ENCODE results near the gene KIF5A.

Gene KIF5A

DNA sequence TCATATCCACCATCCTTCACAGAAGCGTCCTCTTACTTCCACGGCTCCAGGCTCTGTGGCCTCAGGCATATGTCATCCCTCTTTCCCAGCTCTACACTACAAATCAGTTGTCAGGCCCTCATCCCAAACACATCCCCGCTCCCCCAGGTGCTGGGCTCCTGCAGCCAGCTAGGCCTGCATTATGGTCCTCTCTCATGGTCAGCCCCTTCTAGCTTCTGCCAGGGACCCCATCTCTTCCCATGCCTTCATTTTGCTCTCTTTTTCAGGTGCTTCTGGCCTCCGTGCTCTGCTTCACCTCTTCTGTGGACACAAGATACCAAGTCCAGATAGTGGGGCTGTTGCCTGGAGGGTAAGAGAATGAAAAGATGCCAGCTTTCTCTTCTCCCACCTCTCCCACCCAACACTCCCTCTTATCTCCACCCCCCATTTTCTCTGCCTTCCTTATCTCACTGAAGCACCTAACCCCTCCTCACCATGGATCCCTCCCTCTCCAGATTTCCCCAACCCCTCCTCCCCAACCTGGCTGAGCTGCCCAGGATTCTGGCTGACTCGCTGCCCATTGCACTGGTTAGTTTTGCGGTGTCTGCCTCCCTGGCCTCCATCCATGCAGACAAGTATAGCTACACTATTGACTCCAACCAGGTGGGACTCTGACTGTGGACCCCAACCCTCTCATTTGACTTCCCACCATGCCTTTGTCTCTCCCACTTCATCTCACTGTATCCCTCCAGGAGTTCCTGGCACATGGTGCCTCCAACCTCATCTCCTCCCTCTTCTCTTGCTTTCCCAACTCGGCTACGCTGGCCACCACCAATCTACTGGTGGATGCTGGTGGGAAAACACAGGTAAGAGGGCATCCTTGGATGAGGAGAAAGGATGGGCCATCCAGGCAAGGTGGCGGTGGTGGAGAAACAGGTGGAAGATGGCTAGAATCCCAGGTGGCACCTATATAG is 72.7 kb downstream of the KIF5A start:
- DNase-seq, result no peak

DNA sequence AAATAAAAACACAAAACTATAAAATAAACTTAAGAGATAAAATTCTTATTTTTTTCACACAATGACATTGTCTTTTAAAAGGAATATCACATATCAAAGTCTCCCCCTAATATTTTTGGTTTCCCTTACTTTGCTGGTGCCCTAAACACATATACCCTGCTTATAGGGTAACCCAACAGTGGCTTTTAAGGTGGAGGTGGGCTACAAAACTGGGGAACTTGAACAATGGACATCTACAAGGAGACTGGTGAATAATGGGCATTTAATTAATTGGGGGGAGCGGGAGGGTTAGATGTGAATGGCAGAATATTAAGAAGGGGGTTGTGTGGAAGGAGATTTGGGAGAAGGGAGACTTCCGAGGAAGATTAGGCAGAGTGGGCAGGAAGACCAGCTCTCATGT is 73.5 kb downstream of the KIF5A start:
- no peak for DNase-seq

DNA sequence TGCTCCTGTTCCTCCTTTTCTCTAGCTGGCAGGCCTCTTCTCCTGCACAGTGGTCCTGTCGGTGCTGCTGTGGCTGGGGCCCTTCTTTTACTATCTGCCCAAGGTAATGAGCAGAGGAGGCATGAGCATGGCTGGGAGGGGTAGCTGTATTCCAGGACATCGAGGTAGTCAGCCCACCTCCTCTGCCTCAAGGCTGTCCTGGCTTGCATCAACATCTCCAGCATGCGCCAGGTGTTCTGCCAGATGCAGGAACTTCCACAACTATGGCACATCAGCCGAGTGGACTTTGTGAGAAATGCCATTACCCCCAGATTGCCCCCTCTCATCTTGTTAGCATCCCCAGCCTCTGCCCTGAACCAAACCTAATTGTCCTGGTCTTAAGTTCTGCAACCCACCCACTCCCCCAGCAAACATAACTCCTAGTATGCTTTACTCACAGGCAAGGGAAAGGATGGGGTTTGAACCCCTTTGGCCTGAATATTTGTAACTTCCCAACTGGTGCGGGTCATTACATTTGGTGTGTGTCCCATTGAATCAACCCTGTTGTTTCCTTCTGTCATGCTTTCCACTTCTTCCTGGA is 74.1 kb downstream of the KIF5A start:
- DNase-seq, result no peak

DNA sequence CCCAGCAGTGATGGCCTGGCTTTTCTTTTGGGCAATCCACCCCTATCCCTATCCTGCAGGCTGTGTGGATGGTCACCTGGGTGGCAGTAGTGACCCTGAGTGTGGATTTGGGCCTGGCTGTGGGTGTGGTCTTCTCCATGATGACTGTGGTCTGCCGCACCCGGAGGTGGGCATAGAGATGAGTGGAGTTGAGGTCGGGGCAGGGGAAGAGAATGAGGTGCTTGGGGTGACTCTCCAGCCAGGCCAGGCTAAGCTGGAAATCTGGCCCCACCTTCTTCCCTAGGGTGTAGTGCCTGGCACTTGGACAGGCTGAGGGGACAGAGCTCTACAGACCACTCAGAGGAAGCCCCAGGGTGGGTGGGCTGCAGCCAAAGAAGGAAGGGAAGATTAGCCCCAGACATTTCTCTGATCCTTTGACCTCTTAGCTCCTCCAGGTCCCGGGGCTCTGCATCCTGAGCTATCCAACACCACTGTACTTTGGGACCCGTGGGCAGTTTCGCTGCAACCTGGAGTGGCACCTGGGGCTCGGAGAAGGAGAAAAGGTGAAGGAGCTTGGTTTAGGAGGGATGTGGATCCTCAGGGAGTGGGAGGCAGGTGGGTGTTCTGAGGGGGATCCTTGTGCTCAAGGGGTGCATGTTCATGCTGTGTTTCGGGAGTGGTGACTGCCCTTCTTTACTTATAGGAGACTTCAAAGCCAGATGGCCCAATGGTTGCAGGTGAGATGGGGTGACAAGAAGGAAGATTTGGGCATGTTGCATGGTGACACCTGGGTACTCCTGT is 74.8 kb downstream of the KIF5A start:
- no peak for DNase-seq

DNA sequence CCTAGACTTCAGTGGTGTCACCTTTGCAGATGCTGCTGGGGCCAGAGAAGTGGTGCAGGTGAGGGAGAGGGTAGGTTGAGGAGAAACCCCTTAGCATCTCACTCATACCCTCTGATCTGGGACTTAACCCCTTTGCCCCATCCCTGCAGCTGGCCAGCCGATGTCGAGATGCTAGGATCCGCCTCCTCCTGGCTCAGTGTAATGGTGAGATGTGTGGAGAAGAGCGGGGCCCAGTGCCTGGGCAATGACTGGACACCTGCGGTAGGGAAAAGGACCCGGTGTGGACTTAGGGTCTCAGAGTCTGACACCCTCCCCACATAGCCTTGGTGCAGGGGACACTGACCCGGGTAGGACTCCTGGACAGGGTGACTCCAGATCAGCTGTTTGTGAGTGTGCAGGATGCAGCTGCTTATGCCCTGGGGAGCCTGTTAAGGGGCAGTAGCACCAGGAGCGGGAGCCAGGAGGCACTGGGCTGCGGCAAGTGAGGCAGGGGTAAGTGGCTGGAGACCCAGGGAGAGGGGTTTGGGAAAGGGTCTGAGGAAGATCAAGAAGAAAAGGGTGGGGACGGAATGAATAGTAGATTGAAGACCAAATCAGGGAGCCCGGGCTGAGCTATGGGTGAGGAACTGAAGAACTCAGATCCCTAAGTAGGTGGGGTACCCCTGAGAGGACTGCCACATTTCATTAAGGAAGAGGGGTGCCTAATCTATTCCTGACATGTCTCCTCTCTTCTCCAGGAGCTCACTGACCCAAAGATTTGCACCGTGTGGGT is 75.6 kb downstream of the KIF5A start:
- no peak for DNase-seq

DNA sequence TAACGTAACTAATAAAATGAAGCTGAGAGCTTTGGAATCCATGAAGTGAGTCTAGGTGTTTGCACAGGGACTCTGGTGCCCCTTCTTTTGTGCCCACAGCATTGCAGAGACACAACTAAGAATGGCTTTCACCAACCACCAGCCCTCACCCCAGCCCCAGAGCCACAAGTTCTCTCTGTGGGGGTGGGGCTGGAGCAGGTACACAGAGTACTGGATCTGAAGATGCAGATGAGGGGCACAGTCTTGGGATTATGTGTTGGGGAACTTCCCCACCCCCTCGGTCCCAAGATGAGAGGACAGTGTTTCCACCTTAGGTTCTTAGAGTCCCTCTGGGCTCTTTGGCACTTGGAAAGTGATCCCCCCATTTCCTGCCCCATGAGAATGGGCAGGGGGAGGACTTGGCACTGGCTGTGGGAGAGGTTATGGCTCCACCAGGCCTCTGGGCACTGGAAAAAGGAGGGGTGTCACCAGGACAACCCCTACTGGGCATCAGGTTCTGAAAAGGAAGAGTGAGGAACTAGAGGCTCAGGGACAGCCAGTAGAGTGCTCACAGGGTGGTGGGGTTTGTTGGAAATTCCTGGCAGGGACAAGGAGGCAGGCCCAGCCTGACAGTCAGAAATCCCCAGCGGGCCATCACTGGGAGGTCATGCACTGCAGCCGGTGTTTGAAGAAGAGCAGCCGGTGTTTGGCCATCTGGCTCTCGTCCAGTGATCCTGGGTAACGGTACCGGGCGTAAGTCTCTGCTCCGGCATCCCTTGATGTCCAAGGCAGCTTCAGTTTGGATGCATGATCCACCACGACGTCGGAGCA is 76.5 kb downstream of the KIF5A start:
- DNase-seq, result no peak

DNA sequence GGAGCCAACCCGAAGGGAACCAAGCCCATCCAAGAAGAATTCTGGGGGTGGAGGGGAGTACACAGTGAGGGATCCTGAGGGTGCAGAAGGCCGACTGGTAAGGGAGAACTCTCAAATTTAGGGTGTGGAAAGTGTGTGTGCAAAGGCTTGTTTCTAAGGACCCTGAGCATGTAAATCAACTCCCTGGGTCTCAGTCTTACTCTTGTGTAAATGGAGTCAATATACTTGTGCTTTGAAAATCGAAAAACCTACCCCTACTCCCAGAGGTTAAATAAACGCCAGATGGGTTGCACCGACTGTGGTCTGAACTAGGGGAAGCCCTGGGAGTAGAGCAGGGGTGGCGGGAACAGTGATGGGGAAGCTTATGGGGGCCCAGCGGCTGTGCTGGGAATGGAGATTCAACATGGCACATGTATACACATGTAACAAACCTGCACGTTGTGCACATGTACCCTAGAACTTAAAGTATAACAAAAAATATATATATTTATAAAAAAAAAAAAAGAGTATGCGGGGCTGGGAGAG is 77.1 kb downstream of the KIF5A start:
- DNase-seq, result no peak

DNA sequence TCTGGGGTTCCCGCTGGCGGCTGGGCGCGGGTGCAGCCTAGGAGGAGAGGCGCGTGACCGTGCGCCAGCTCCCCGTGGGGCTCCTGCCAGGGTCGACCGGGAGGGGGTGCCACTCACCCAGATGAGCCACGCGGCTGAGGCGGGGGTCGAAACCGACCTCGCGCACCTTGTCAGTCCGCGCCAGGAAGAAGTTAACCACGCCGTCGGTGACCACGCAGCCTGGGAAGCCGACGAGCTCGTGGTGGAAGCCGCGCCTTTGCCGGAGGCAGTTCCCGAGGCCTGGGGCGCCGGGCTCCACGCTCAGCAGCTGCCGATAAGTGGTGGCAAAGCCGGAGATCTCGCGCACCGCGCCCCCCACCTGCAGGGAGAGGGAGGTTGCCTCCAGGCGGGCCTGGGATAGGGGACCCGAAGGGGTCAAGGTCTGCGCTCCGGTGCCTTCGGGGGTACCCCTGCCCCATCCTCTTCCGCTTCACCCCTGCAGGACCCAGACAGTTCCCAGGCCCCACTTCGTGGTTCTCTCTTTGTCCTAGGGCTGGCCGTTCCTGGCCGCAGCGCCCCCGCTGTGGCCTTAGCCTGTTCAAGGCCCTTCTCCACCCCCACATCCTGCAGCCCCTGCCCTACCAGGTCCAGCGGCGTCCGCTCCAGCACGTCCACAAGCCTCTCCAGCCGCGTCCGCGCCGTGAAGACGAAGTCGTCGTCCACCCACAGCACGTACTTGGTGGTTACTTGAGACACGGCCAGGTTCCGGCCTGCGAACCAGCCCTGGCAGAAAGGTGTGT is 77.8 kb downstream of the KIF5A start:
- no peak for DNase-seq

DNA sequence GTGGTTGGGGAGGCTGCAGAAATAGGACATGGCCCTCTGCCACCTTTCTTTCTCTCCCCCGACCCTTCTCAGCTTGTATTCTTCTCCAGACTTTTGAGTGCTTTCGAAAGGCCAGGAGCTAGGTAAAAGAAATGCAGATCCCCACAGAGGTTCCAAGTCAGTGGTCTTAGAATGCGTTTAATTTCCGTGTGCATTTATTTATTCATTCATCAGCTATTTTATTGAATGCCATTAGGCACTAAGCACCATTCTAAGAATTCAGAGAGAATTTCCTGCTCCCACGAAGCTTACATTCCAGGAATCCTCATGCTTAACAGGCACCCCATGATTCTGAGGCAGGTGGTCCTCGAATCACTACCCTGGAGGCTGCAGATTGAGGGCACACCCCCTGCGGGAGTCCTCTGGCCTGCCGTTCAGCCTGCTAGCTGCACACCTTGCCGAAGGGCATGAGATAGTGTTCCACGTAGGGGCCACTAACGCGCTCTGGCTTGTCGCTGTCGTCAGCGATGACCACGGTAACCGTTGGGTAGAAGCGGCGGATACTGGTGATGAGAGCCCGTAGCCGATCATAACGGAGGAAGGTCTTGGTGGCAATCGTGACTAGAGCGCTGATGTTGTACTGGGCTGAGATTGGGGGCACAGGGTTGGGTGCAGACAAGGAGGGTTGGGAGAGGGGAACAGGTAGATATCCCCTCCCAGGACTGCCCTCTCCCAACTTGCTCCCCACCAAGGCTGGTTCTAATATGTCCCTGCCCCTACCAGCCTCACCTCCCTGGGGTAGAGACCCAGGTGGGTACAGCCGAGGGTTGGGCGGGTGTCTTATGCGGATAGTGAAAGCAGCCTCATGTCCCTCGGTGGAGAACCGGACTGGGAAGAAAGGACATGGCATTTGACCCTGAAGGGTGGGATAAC is 78.7 kb downstream of the KIF5A start:
- no peak for DNase-seq

DNA sequence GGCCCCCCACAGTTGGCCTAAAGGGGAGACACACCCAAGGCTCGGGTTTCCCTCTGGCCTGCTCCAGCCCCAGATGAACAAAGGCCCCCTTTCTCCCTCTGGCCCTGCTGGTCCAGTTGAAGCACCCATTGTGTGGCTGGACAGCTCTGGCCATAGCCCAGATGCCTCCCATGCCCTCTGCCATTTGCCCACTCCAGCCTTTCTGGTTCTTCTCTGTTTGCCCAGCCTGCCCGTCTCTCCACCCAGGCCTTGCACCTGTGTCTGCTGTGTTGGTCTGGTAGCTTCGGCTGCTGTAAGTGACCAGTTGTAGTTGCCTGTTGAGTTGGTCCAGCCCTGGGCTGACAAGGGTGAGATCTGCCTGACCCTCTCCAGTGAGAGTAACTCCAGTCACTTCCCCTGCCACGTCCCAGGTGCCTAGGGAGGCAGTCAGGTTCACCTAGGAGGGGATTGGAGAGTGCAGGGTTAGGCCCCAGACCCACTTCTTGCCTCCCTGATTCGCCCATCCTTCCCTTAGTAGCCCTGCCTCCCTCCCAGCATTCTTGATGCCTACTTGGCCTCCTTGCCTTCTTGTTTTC is 80.1 kb downstream of the KIF5A start:
- DNase-seq, result no peak

DNA sequence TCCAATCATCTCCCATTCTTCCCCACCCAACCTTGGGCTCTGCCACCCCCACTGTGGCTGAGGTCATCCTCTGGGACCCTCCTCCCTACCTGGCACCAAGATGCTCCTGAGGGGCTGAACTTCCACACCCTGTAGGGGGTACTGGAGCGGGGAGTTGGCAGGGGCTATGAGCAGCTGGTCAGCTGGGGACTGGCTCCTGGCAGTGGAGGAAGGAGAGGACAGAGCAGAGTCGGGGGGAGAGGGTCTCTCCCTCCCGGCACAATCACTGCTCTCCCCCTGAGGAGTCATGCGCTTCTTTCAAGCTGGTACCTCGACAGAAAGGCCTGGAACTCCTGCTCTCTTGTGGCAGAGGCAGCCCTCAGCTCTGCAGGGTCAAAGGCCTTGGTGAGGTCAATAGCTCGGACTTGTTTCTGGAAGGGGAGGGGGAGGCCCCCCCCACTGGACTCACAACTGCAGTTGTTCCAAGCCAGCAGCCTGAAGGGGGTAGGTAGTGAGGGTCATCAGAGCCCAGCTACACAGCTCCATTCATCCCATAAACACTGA is 81.1 kb downstream of the KIF5A start:
- no peak for DNase-seq

DNA sequence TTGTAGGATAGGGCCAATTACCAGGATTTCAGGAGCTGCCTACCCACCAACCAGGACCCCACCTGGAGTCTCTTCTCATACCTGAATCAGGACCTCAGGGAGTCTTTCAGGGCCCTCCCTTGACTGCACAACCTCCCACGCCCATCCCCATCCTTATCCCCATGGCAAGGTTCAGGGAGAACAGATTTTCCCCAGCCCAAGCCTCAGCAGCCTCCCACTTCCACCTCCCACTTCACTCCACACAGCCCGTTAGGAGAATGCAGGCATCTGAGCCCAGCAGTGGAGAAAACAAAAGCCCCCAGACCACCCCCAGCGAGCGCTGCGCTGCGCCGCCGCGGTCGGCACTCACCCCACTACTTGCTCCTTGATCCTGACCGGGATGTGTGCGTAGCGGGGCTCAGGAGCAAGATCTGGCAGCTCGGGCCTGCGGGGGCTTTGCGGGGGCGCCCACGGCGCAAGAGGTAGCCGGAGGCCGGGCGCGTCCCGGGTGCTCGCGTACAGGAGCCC is 81.8 kb downstream of the KIF5A start:
- no peak for DNase-seq

DNA sequence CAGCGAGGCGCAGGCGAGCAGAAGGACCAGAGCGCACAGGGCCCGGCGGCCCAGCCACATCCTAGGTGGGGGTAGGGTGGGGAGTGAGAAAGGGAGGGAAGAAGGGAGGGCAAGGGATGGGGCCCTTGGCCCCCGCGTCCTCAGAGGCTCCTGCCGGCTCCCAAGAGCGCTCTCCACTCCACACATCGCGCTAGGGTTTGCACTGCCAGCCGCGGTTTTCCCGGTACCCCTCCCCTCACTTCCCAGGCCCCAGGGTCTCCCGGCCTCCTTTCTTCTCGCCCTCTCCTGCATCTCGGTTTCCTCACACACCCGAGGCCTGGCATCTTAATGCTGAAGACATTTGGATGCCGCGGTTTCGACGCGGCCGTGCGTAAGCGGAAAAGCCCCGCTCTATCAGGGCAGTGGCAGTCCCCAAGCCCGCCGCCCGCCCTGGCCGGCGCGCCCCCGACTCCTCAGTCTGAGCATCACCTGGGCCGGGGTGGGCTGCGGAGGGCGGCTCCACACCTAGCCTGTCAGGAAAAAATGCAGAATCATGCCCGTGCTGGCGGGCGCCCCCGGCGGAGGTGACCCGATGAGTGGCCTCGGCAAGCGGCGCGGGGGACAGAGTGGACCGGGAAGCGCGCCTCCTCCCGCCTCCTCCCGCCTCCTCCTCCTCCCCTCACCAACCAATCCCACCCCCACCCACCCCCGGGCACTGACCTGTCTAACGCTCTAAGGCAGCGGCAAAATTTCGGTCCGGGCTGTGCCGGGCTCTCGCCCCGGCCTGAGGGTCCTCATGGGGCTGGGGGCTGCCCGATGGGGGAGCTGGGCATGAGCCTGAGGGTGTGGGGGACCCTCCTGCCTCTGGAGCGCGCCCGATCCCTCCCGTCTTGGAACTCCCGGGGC is 82.5 kb downstream of the KIF5A start:
- DNase-seq, result no peak

DNA sequence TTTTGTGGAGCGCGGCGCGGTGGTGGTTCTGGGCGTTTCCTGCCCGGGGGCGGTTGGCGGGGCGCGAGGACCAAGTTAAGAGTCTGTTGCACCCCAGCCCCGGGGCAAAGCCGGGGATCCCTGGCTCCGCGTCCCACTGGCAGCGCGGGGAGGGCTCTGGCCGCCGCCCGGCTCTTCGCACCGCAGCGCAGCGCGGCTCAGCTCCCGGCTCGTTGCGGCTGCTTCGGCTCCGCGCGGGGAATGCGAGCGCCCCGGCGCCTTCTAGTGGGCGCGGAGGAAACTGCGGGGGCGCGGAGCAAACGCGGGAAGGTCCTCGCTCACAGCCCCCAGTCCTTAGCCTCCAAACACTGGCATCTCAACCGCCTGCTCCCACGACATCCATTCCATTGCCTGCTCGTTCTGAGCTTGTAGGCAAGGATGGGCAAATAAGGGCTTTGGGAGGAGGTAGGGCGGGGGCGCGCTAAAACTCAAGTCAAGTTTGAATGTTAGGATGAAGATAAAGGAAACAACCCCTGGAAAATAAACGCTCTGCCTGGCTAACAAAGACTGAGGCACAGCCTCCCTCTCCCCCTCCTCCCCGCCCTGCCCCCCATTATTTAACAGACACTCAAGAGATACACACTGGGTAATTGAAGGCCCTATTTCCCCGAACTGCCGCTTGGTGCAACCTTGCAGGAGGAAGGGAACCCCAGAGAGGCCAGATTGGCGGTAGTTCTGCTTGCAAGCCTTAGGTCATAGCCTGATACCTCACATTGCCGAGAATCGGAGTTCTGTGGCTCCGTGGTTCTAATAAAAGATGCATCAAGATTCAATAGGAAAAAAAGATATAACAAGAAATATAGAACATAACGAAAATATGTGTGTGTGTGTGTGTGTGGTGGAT is 83.4 kb downstream of the KIF5A start, which contains the start of gene B4GALNT1:
Gene B4GALNT1 (minus strand): TSS at position 244 of the 883 bp plus-strand sequence. CDS start 1,069 bp downstream, outside the sequence.
- peak; percentile 34 for DNase-seq
